Dermis microvascular lymphatic vessel endothelial cell (primary cell): ENCODE measurements around the gene CTRB1. TPM values are rescaled to one million over a fixed set of nuclear protein-coding genes. Genes with fewer than 3 reads are reported as not detected.

Experiments
- DNase-seq, 2 donors: peaks; one replicate each; pipeline versions ENCODE4 v3.0.0 to v3.0.0-alpha.2; 2010; ENCODE audit warnings: low read depth in 2 of 2
- total RNA-seq: library from RNA; depleted of rRNA; stranded (reverse); fragments of >200 nt; gene quantifications from 2 replicates; pipeline ENCODE4 v1.2.1, GENCODE V29; 2014

Gene CTRB1
- total RNA-seq: not detected in 2 replicates

DNA sequence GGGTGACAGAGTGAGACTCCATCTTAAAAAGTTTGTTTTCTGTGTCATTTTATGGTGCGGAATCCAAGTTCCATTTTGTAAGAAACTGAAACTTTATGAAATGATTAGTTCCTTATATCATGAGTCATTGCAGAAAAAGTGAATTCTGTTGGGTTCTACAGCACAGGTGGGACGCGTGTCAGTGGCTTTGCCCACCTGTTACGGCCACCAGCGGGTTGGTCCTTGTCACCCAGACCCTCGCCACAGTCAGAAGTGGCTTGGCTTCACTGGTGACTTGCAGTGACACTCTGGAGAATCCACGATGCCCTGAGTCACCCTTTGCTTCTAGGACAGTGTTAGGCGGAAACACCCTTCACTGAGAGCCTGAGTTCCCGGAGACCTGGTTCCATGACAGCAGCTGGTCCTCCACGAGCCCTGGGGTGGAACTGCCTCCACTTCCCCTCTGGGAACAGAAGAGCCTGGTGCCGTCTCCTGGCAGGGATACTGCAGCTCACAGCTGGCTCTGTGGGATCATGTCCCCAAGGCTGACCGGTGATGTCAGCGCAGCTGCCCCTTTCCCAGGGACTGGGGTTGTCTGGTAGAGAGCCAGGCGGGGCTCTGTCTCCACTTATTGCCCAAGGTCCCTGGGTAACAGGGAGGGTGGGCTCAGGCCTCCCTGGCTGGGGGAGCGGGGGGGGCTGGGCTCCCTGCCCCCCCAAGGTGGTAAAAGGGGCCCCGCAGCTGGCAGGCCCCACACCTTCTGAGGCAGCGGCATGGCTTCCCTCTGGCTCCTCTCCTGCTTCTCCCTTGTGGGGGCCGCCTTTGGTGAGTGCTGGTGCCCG is at the start of gene CTRB1:
Gene CTRB1, plus strand, starts transcription at position 733 of the 821 bp plus-strand sequence. Its CDS starts 20 bp downstream, at position 753.
- DNase-seq: no peak

- no peak for DNase-seq
Observed at GRCh38 chr16:75169899-75170405, 48.8 kb upstream of the CTRB1 start.

DNA sequence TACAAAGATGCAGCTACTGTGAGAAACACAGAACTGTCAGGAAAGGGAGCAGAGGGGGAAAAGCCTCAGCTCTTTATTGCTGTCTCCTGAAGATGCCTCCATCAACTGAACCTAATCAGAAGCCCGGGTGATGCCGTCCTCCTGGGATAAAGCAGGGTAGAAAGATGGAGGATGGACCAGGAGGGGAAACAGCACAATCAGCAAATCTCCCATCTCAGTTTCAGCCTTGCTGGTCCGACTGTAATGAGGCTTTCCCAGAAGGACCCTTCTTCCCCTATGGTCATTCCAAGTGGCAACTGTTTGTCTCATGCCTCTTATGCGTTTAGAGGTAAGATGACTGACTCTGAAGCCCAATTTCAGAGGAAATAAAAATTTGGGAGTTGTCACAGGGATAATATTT is 46.2 kb upstream of the CTRB1 start:
- DNase-seq: no peak

DNA sequence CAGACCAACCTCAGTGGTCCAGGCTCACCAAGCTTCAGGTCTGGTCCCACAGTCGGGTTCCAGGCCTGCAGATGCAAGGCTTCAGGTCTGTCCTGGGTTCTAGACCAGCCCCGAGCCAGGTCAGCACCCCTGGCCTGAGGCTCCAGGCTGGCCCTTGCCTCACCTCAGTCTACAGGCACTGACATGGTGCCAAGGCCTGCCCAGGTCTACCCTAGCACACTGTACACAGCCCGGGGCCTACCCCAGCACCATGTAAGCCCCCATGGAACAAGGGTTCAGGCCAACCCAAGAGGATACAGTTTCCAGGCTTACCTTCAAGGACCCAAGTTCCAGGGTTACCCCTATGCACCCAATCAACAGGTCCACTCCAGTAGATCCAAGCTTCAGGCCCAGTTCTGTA is 43.7 kb upstream of the CTRB1 start:
- no peak for DNase-seq

DNA sequence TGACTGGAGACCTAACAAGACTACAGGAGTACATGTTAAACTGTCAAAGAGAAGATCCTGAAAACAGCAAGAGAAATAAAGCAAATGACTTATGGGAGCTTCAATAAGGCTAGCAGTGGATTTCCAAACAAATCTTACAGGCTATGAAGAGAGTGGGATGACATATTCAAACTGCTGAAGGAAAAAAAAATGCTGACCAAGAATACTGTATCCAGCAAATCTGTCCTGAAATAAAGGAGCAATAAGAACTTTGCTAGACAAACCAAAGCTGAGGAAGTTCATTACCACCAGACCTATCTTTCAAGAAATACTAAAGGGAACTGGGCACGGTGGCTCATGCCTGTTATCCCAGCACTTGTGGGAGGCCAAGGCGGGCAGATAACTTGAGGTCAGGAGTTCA is 41.9 kb upstream of the CTRB1 start:
- no peak for DNase-seq

DNA sequence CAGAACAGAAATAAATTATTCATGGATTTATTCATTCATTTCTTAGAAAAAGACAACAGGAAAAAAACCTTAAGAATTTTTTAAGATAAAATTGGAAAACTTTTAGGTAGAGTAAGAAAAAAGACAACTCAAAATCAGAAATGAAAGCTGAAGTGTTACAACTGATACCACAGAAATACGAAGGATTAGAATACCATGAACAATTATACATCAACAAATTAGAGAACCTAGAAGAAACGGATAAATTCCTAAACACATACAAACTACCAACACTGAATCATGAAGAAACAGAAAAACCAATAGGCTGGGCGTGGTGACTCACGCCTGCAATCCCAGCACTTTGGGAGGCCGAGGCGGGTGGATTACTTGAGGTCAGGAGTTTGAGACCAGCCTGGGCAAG is 39.6 kb upstream of the CTRB1 start:
- no peak for DNase-seq

- no peak for DNase-seq
Observed at GRCh38 chr16:75181630-75182029, 37.2 kb upstream of the CTRB1 start.

DNA sequence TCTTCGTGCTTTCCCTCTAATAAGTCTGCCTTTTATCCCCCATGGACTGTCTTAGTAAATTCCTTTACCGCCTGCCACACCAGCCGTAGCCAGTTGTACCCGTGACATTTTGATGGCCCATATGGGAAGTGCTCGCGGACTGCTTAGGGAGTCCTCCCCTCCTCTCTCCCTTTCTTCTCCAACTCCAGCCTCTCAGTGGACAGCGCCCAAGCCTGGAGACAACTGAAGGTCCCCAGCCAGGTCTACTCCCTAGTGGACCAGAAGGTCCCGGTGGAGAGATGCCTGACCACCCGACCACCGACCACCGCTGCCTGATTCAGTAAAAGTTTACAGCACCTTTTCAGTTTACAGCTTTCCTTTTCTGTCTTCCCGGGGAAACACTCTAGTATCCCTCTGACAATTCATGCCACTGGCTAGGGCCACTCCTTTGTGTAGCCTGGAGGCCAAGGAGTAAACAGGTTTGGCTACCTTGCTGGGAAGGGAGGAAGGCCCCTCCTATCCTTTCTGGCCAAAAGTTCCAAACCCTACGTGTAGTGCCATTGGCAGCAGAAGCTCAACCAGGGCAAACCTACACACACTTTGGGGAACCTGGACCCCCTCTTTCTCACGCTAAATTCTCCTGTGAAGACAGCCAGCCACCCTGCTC is 29.8 kb upstream of the CTRB1 start:
- DNase-seq: no peak

DNA sequence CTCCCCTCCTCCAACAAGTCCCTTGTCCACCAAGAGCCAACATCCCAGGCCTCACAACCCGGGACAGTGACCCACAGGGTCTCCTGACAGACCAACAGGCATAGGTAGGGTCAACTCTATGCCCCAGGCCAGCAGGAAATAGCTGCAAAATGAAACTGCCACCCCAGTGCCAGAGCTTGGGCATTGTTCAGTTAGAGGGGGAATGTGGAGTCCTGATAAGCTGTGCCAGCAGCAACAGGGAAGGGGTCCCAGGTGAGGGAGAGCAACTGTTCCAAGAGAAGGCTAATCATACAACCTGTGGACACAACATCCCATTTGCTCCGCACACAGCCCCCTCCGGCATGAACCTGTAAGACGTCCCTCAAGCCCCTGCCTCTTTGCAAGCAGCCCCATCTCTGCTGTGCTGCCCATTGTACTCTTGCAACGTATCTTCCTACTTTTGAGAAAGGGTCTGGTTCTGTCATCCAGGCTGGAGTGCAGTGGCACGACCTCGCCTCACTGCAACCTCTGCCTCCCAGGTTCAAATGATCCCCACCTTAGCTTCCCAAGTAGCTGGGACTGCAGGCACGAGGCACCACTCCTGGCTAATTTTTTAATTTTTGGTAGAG is 29.0 kb upstream of the CTRB1 start:
- no peak for DNase-seq

DNA sequence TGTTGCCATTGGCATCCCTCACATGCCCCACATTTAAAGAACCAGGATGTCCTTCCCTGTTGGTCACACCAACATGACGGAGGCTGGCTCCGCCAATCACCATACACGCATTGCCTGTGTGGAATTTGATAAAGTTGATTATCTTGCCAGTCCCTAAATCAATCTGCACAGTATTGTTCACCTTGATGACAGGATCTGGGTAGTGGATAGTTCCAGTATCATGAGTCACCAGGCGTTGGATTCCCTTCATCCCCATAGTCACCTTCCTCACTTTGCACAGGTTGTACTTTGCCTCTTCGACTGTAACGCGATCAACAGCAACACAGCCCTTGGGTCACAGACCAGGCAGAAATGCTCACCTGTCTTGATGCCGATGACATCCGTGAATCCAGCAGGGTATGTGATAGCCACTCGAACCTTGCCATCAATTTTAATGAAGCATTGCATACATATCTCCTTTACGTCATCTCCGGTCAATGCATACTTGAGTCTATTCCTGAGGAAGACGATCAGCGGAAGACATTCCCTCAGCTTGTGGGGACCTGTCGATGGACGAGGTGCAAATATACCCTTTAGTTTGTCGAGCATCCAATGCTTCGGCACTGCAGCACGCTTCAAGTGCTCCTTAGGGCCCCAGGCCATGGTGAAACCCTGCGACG is 26.1 kb upstream of the CTRB1 start:
- no peak for DNase-seq

DNA sequence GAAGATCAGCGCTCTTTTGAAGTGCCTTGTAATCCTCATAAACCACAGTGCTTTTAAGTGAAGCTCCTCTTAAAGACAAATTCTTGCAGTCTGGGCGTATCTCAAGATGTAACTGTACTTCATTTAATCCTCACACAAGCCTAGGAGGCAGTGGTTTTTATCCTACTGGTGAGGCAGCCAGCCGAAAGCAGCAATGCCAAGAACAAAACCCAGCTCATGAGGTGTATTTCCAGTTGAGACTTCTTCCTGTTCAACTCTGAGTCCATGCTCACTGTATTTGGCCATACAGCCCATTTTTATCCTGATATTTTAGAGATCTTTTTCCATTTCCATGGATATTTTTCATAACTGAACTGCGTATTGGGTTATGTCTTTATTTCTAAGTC is 25.5 kb upstream of the CTRB1 start:
- DNase-seq: peak; percentile 28 to 58

DNA sequence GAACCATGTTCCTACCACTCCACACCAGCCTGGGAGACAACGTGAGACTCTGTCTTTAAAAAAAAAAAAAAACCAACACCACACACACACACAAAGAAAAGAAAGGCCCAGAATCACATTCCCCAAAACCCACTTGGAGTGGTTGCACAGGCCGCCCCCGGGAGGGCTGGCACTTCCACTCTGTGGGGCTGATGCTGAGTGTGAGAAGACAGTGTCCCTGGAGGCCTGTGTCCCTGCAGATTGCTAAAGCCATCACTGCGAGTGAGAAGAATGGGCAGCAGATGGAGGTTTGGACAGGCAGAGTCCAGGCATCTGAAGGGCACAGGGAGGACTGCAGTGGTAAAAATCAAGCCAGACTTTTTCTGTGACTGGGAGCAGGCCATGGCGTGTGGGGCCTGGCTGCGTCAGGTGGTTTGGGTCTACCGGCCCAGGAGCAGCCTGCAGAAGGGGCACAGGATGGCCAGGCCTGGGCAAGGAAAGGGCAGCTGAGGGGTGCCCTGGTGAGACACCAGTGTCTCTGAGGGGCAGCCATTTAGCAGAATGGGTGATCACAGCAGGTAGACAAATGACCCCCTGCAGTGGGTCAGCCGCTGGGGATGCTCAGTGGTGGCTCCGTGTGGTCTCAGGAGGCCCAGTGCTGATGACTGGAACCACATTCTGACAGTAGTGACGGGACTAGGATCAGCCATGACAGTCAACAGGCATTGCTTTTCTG is 24.9 kb upstream of the CTRB1 start:
- no peak for DNase-seq

GRCh38 chr16:75195811-75196790 is 22.7 kb upstream of the CTRB1 start:
- no peak for DNase-seq

DNA sequence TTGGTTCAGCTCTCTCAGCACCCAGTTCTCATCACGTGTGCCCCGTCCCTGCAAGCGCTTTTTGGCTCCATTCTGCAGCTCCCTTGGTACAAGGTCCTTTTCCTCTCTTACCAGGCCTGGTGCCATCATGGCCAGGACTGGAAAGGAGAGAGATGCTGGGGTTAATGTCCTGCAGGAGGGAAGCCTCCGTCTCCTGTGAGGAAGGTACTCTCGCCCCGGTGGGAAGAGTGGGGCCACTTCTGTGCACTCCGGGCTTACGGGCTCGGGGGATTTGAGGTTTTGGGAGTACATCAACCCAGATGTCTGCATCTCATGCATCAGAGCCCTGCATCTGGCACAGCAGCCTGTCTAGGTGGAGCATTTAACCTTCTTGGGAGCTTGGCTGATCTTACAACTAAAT is 22.0 kb upstream of the CTRB1 start:
- no peak for DNase-seq

GRCh38 chr16:75197522-75198134 is 21.2 kb upstream of the CTRB1 start:
- no peak for DNase-seq

DNA sequence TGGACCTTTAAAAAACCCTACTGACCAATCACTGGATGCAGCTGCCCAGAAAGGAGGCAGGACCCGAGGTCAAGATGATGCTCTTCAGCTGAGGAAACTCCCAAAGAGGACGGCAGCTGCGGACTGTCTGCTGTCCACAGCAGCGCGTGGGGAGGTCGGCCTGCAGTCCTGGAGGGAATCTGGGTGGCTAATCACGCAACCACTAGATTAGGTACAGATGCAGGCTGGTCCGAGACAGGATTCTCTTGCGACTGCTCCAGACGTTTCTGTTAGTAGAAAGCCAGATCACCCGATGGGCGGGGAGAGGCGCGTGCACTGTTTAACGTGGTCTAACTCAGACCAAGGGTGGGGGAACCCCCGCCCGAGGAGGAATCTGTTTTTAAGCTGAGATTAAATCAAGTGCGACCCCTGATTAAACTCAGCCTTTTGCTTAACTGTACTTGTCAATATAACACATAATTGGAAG is 20.6 kb upstream of the CTRB1 start:
- DNase-seq: no peak

DNA sequence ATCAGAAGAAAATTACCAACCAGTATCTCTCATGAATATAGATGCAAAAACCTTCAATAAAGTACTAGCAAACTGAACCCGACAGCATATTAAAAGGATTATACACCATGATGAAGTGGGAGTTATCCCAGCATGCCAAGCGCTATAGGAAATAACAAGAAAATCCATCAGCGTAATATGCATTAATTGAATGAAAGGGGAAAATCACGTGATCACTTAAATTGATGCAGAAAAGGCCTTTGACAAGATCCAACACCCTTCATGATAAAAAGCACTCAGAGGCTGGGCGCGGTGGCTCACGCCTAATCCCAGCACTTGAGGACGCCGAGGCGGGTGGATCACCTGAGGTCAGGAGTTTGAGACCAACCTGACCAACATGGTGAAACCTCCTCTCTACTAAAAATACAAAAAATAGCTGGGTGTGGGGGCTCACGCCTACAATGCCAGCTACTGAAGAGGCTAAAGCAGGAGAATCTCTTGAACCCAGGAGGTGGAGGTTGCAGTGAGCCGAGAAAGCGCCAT is 16.7 kb upstream of the CTRB1 start:
- DNase-seq: no peak

GRCh38 chr16:75203096-75203495 is 15.7 kb upstream of the CTRB1 start:
- no peak for DNase-seq

- no peak for DNase-seq
Observed at GRCh38 chr16:75203667-75204409, 14.9 kb upstream of the CTRB1 start.
